ENCODE data around the gene C6orf47.

DNA sequence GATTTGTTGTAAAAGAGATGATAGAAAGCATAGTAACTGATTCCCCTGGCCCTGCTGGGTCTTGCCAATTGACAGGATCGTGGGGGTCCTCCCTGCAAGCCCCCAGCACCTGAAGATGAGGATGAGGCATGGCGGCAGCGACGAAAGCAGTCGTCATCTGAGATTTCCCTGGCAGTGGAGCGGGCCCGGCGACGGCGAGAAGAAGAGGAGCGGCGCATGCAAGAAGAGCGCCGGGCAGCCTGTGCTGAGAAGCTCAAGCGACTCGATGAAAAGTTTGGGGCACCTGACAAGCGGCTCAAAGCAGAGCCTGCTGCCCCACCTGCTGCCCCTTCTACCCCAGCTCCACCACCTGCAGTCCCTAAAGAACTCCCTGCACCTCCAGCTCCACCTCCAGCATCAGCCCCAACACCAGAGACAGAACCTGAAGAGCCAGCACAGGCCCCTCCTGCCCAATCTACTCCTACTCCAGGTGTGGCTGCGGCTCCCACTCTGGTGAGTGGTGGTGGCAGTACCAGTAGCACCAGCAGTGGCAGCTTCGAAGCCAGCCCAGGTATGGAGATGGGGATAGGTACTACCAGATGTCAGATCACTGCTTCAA is 32.8 kb downstream of the C6orf47 start:
- TF ChIP-seq POLR2AphosphoS5 (IDR thresholded peaks at IDR 0.05) (no peak), POLR2A (IDR thresholded peaks at IDR 0.05) (no peak), EP300 (IDR thresholded peaks at IDR 0.05) (no peak)
- TF ChIP-seq, protein P1, sequence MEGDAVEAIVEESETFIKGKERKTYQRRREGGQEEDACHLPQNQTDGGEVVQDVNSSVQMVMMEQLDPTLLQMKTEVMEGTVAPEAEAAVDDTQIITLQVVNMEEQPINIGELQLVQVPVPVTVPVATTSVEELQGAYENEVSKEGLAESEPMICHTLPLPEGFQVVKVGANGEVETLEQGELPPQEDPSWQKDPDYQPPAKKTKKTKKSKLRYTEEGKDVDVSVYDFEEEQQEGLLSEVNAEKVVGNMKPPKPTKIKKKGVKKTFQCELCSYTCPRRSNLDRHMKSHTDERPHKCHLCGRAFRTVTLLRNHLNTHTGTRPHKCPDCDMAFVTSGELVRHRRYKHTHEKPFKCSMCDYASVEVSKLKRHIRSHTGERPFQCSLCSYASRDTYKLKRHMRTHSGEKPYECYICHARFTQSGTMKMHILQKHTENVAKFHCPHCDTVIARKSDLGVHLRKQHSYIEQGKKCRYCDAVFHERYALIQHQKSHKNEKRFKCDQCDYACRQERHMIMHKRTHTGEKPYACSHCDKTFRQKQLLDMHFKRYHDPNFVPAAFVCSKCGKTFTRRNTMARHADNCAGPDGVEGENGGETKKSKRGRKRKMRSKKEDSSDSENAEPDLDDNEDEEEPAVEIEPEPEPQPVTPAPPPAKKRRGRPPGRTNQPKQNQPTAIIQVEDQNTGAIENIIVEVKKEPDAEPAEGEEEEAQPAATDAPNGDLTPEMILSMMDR (IDR thresholded peaks at IDR 0.05), result no peak

Measured in stomach (tissue), 4 donors.